ENCODE data around the gene INPP5J. TPM values are rescaled to one million over a fixed set of nuclear protein-coding genes. Genes with fewer than 3 reads are reported as not detected.
"Not testable (repeated sequence)": the region's sequence is repeated elsewhere in the genome, so short reads cannot be mapped to it uniquely, and the experiment has no call there.

The INPP5J gene, protein sequence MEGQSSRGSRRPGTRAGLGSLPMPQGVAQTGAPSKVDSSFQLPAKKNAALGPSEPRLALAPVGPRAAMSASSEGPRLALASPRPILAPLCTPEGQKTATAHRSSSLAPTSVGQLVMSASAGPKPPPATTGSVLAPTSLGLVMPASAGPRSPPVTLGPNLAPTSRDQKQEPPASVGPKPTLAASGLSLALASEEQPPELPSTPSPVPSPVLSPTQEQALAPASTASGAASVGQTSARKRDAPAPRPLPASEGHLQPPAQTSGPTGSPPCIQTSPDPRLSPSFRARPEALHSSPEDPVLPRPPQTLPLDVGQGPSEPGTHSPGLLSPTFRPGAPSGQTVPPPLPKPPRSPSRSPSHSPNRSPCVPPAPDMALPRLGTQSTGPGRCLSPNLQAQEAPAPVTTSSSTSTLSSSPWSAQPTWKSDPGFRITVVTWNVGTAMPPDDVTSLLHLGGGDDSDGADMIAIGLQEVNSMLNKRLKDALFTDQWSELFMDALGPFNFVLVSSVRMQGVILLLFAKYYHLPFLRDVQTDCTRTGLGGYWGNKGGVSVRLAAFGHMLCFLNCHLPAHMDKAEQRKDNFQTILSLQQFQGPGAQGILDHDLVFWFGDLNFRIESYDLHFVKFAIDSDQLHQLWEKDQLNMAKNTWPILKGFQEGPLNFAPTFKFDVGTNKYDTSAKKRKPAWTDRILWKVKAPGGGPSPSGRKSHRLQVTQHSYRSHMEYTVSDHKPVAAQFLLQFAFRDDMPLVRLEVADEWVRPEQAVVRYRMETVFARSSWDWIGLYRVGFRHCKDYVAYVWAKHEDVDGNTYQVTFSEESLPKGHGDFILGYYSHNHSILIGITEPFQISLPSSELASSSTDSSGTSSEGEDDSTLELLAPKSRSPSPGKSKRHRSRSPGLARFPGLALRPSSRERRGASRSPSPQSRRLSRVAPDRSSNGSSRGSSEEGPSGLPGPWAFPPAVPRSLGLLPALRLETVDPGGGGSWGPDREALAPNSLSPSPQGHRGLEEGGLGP
- total RNA-seq = 10 to 100 TPM; 15.2 to 31.7 (median 19.3) TPM
- polyA plus RNA-seq = 10 to 100 TPM in 1 of 2 donors, 1 to 10 TPM in 1; 7.9 to 14.0 TPM
- long read RNA-seq, donor 1, partial matches to known transcripts = 28 of 36 reads
- long read RNA-seq, donor 1, other reads (novel, unspliced or antisense) = 6 of 36 reads
- long read RNA-seq, donor 2, partial matches to known transcripts = 34 of 51 reads
- long read RNA-seq, donor 2, other reads (novel, unspliced or antisense) = 12 of 51 reads
- long read RNA-seq, donor 3, partial matches to known transcripts = 43 of 49 reads
- long read RNA-seq, donor 3, other reads (novel, unspliced or antisense) = 4 of 49 reads

DNA sequence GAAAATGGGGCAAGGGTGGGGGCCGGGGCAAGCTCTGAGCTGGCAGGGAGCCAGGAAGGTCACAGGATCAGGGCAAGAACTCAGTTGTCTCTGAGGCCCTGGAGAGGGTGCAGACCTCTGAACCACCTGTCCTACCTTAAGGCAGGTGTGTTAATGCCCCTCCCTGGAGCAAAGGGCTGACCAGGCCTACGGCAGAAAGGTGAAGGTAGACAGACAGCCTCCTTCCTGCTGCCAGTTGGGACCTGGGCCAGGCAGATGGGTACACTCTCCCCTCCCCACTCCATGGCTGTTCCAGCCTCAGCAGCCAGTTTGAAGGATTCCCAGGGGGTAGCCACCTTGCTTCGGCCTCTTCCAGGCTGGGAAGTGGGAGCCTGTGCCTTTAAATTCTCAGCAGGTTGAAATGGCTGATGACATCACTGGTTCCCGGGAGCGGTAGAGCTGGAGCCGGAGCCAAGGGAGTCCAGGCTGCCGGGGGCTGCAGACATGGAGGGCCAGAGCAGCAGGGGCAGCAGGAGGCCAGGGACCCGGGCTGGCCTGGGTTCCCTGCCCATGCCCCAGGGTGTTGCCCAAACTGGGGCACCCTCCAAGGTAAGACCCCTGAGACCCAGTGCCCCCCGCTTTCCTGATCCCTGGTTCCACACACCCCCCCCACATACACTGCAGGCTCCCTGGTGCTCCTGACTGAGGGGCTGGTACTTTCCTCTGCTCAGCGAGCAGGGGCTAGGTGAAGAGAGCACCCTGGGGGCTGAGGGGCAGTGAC, at the start of gene INPP5J:
Gene INPP5J, plus strand, starts transcription at position 435 of the 760 bp plus-strand sequence. Its CDS starts 49 bp downstream, at position 484.
- ATAC-seq = peak; percentile 62 to 88 (median 77)
- H3K9me3 ChIP-seq = no peaks in the 10 kb centered on the region
- DNase-seq = peak; percentile 51 to 62
- intact Hi-C loops (cut with DNase I) = no loop called here
- peaks cover 3 to 50% (median 31%) of the 10 kb centered on the region in 9 donors for H3K4me1 ChIP-seq
- H3K27me3 ChIP-seq = no peaks in the 10 kb centered on the region
- H3K4me3 ChIP-seq = peak within 1 kb of the TSS; percentile 30 to 63 (median 52)
- H3K27ac ChIP-seq = peak within 1 kb of the TSS; percentile 23 to 87 (median 79)
- TF ChIP-seq, protein P1, sequence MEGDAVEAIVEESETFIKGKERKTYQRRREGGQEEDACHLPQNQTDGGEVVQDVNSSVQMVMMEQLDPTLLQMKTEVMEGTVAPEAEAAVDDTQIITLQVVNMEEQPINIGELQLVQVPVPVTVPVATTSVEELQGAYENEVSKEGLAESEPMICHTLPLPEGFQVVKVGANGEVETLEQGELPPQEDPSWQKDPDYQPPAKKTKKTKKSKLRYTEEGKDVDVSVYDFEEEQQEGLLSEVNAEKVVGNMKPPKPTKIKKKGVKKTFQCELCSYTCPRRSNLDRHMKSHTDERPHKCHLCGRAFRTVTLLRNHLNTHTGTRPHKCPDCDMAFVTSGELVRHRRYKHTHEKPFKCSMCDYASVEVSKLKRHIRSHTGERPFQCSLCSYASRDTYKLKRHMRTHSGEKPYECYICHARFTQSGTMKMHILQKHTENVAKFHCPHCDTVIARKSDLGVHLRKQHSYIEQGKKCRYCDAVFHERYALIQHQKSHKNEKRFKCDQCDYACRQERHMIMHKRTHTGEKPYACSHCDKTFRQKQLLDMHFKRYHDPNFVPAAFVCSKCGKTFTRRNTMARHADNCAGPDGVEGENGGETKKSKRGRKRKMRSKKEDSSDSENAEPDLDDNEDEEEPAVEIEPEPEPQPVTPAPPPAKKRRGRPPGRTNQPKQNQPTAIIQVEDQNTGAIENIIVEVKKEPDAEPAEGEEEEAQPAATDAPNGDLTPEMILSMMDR (IDR thresholded peaks at IDR 0.05) = no peak
- H3K36me3 ChIP-seq = no peaks in the 10 kb centered on the region
- 10 to 18% methylated on average over 10 of the region's 10 CpGs for WGBS, 2 donors

DNA sequence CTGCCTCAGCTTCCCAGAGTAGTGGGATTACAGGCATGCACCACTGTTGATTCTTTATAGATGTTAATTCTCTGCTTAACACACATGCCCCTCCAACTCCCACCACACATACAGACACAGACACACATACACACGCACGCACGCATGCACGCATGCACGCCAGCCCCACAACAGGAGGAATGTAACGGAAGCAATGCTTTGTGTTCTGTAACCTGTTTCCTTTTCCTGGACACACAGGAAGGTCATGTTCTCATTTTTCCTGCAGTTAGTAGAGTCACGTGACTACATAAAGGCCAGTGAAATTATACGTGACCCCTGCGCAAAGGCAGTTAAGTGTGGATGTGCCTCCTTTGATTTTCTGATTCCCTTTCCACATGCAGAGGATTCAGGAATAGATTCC, 49.6 kb upstream of the INPP5J start:
- Histone ChIP-seq H3K4me1 (peaks cover 6 to 38% (median 13%) of the 10 kb centered on the region in 9 donors), H3K27ac (peak overlapping the region in 7 of 10 donors; percentile 31 to 73 (median 52))
- H3K9me3 ChIP-seq; H3K36me3 ChIP-seq; H3K27me3 ChIP-seq; H3K4me3 ChIP-seq; DNase-seq; intact Hi-C loops (cut with DNase I): not testable (repeated sequence)
- peak in 5 of 8 donors; percentile 11 to 52 (median 36) for ATAC-seq
- WGBS, 2 donors = 65 to 66% methylated on average over 9 of the region's 9 CpGs

DNA sequence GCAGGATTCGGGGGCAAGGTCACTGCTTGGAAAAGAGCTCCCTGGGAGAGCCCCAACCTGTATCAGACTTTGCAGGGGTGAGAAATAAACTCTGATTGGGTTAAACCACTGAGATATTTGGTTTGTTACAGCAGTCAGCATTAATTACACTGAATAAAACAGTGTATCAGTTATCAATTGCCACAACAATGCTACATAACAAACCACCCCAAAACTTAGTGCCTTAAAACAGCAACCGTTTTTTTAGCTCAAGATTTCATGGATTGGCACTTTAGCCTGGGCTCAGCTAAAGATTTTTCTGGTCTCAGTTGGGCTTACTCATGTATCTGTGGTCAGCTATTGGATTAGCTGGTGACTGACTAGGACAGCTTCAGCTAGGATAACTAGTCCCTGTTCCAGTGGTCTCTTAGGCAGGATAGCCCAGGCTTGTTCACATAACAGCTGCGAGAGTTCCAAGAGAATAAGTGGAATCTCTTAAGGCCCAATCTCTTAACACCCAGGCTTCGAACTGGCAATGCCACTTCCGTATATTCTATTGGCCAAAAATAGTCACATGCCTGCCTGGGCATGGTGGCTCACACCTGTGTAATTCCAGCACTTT, 49.1 kb upstream of the INPP5J start:
- intact Hi-C loops (cut with DNase I); H3K4me3 ChIP-seq; H3K36me3 ChIP-seq; DNase-seq; H3K27me3 ChIP-seq; H3K9me3 ChIP-seq; ATAC-seq: not testable (repeated sequence)
- 66 to 76% methylated on average over 5 of the region's 5 CpGs for WGBS, 2 donors
- Histone ChIP-seq H3K27ac (peak overlapping the region in 8 of 10 donors; percentile 31 to 73 (median 46)), H3K4me1 (peaks cover 6 to 38% (median 13%) of the 10 kb centered on the region in 9 donors)

DNA sequence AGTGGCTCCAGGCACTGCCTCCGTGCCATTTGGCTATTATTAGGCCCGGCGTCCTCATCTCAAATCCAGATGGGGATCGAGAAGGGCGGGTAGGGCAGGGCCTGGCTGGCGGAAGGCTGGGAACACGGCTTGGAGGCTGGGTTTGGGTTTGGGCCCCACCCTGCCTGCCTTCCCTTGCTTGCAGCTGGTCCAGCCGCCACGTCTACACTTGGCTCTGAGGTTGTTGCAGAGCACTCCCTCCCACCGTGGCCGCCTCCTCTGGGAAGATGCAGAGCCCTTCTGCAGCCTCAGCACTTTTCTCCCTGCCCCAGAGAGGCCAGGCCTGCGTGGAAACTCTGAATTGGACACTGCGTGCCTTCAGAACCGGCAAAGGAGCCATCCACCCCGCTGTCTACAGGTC, 46.8 kb upstream of the INPP5J start:
- DNase-seq (peak; percentile 91 to 93), ATAC-seq (peak; percentile 83 to 94 (median 92))
- peaks cover 10 to 44% (median 18%) of the 10 kb centered on the region in 9 donors for H3K4me1 ChIP-seq
- TF ChIP-seq, protein P1 (IDR thresholded peaks at IDR 0.05) = no peak
- peak overlapping the region; percentile 24 to 92 (median 81) for H3K27ac ChIP-seq
- intact Hi-C loops (cut with DNase I) = no loop called here
- H3K9me3 ChIP-seq = no peaks in the 10 kb centered on the region
- WGBS, 2 donors = 34 to 56% methylated on average over 15 of the region's 15 CpGs
- no peaks in the 10 kb centered on the region for H3K36me3 ChIP-seq
- peak overlapping the region in 1 of 10 donors; percentile 14 for H3K4me3 ChIP-seq
- no peaks in the 10 kb centered on the region for H3K27me3 ChIP-seq

All from heart right ventricle (tissue), 16 donors.